Measurements from ENCODE around the gene PPM1H. TPM values are rescaled to one million over a fixed set of nuclear protein-coding genes. Genes with fewer than 3 reads are reported as not detected.

PPM1H gene
- total RNA-seq, 1 donor from 2014 or later: 3.9 TPM

DNA sequence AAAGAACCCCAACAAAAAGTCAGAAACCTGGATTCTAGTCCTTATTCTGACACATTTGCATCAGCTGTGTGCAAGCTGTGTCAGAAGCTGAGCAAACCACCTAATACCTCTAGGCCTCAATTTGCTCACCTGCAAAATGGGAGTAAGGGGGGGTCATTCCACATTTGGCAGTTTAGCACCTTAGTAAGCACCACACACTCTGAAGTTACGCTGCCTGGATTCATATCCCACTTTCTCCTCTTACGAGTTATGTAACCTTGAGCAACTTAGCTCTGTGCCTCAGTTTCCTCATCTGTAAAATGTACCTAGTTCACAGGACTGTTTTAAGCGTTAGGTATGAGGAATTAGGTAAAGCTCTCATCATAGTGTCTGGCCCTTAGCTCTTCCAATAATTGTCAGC, 218.9 kb downstream of the PPM1H start:
- TF ChIP-seq CTCF (conservative IDR thresholded peaks at IDR 0.05; ENCODE audit: low read depth, low read length): no peak
- H3K4me3 ChIP-seq (ENCODE audit: low read depth, low read length): no peak overlapping the region
- no peak for DNase-seq (ENCODE audit: low read depth)

DNA sequence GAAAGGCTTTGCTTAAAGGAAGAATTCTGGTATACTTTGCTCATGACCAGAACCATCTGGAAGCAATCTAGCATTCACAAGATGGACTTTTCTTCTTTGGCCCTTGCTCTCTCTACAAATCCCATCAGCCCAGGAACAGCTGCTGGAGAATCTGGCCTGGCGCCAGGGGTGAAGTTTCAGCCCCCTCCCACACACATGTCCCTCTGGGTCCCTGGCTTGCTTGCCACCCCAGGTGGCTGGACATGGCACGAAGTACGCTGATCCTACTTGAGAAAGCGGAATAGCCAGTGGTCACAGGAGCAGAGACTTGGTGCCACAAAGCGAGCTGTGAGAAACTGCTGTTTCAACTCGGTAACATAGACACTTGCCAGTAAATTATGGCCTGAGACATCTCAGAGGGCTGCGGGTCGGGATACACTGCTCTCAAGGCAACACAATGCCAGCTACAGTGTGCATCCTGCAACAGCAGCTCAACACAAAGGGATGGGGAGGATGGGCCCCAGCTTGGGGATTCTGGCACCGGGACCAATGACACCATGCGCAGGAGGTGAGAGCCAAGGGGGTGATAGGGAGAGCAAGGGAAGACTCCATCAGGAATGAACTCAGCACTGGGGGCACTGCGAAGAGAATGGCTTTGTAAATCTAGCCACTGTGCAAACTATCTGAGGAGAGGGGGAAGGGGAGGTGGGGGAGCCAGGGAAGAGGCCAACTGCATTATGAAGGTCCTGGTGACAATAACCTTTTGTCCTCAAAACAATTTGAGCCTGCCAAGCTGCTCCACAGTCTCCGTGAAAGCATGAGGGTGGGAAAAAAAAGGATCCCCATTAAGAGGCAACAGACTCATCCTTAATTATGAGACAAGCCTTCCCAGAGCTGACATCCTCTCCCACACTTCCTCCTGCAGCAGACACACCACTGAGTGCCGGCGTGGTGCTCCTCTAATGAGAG, 219.9 kb downstream of the PPM1H start:
- no peak overlapping the region for H3K4me3 ChIP-seq (ENCODE audit: low read depth, low read length)
- DNase-seq (ENCODE audit: low read depth): no peak
- TF ChIP-seq CTCF (conservative IDR thresholded peaks at IDR 0.05; ENCODE audit: low read depth, low read length): no peak

DNA sequence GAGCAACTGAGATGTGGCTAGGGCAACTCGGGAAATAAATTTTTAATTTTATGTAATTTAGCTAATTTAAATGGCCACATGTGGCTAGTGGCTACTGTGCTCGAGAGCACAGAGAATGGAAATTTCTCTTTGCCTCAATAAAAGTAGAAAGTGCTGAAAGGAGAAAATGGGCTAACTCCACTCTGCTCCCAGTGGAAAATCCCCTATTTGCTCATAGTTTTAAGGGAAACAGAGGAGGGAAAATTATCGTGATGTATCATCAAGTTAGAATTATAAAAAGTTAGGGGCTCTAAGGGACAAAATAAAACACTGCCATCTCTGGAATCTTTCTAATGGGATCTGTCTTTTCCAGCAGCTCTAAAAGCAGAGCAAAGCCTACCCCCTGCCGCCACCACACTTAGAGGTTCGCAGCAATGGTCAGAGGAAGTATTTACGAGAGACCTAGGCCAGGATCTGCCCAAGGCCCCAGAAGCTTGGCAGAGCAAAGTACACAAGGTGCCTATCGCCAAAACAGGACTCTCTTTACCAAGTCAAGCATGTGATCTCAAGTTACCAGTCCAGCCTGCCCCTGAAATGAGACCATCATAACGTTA, 220.7 kb downstream of the PPM1H start:
- H3K4me3 ChIP-seq (ENCODE audit: low read depth, low read length): no peak overlapping the region
- TF ChIP-seq CTCF (conservative IDR thresholded peaks at IDR 0.05; ENCODE audit: low read depth, low read length): no peak
- no peak for DNase-seq (ENCODE audit: low read depth)

- H3K4me3 ChIP-seq (ENCODE audit: low read depth, low read length): no peak overlapping the region
- no peak for DNase-seq (ENCODE audit: low read depth)
- no peak for TF ChIP-seq CTCF (conservative IDR thresholded peaks at IDR 0.05; ENCODE audit: low read depth, low read length)
Observed at GRCh38 chr12:62713723-62714122, 221.2 kb downstream of the PPM1H start.

GRCh38 chr12:62712681-62713573, 222.0 kb downstream of the PPM1H start:
- H3K4me3 ChIP-seq (ENCODE audit: low read depth, low read length): no peak overlapping the region
- no peak for DNase-seq (ENCODE audit: low read depth)
- no peak for TF ChIP-seq CTCF (conservative IDR thresholded peaks at IDR 0.05; ENCODE audit: low read depth, low read length)

DNA sequence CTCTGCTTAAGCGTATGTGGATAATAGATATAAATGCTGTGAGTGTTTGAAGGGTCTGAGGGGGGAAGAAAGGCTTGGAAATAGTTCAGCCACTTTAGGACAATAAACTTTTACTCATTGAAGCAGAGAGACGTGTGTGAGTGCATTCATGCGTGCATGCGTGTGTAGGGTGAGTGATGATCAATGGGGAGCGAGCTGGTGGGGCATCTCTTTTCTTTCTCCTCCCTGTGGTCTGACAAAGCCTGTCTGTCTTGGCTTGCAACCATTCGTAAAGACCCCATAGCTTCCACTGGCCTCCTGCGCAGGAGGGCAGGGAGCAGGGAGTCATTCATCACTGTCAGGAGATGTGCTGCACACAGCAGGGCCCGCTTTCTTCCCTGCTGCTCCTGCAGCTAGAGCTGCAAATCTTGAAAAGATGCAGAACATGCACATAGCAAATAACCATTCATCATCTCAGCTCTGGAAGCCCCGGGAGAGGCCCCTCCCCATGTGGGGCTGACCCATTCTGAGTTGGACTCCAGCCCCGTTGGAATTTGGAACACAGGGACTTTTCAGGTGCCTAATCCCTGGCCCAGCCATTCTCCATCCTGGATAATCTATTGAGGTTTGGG, 223.2 kb downstream of the PPM1H start:
- no peak for TF ChIP-seq CTCF (conservative IDR thresholded peaks at IDR 0.05; ENCODE audit: low read depth, low read length)
- H3K4me3 ChIP-seq (ENCODE audit: low read depth, low read length): no peak overlapping the region
- no peak for DNase-seq (ENCODE audit: low read depth)
